Activated B cell treated with CpG ODN at 0.5 μM for 24 hours (primary cell): ENCODE measurements around the gene TNFRSF17. TPM values are rescaled to one million over a fixed set of nuclear protein-coding genes. Genes with fewer than 3 reads are reported as not detected.

ENCODE experiments used
- ATAC-seq: fragments of 200-7000 bp; cut with Tn5 transposase; one replicate; pipeline ENCODE4 v1.10.0; 2021; ENCODE audit warnings: low read depth, mild to moderate bottlenecking, moderate library complexity
- CTCF ChIA-PET: fragments of 350-600 bp; sonication (Branson Sonifier 250); formaldehyde crosslinking; loops from one replicate; lab custom pipeline; 2021; ENCODE audit warnings: antibody characterized with exemption; lab: Charles Lee
- POLR2A ChIA-PET: fragments of 350-600 bp; sonication (Branson Sonifier 250); formaldehyde crosslinking; loops from one replicate; lab custom pipeline; 2021; ENCODE audit warnings: antibody characterized with exemption; lab: Charles Lee
- DNase-seq: peaks from one replicate; pipeline ENCODE4 v3.0.0; 2022
- H3K27ac Mint-ChIP-seq: one replicate; pipeline ENCODE4 v1.8.0; 2020; ENCODE audit warnings: mixed read lengths
- H3K27me3 Mint-ChIP-seq: one replicate; pipeline ENCODE4 v1.8.0; 2021; ENCODE audit warnings: mixed read lengths
- H3K36me3 Mint-ChIP-seq: one replicate; pipeline ENCODE4 v1.8.0; 2021; ENCODE audit warnings: low read depth, mixed read lengths
- H3K4me1 Mint-ChIP-seq: one replicate; pipeline ENCODE4 v1.8.0; 2021; ENCODE audit warnings: mixed read lengths
- H3K4me3 Mint-ChIP-seq: one replicate; pipeline ENCODE4 v1.8.0; 2020; ENCODE audit warnings: mild to moderate bottlenecking, mixed read lengths
- H3K9me3 Mint-ChIP-seq: one replicate; pipeline ENCODE4 v1.8.0; 2020; ENCODE audit warnings: mixed read lengths
- CTCF ChIP-seq: fragments of 200-600 bp; IDR thresholded peaks from one replicate; pipeline ENCODE4 v1.8.0; 2022; ENCODE audit warnings: antibody characterized with exemption, mild to moderate bottlenecking
- intact Hi-C: fragments of 100-400 bp; cut with micrococcal nuclease; formaldehyde crosslinking; loops from one replicate; pipeline ENCODE4 v1.15.1; 2024
- total RNA-seq: library from RNA; stranded (reverse); gene quantifications from 2 replicates; pipeline ENCODE4 v1.2.3, GENCODE V29; 2022

TNFRSF17 gene
- total RNA-seq, 1 donor from 2014 or later = 8.0 TPM

- ChIA-PET CTCF (interaction anchor here (1.3 kb wide), 1 partner anchor 75 kb away, joined by 6 read pairs; no protein-coding TSS in a partner anchor), POLR2A (interaction anchor here (0.5 to 2.2 kb wide), 6 partner anchors 16 to 211 kb away, joined by 3 to 8 read pairs (median 3); partner anchors contain the start of gene SNX29)
- DNase-seq = no peak
- peaks cover 30% of the 10 kb centered on the region for H3K36me3 Mint-ChIP-seq
- TF ChIP-seq CTCF = no peak
- intact Hi-C loops = loop anchor here (1.0 kb wide), 1 partner anchor 13 kb away; no protein-coding TSS in a partner anchor
- peak overlapping the region; percentile 1 for H3K27ac Mint-ChIP-seq
- no peaks in the 10 kb centered on the region for H3K9me3 Mint-ChIP-seq
- H3K4me1 Mint-ChIP-seq = peaks cover 77% of the 10 kb centered on the region
- no peaks in the 10 kb centered on the region for H3K27me3 Mint-ChIP-seq
- H3K4me3 Mint-ChIP-seq = no peak overlapping the region
- no peak for ATAC-seq
Observed at GRCh38 chr16:11992586-11993524, 27.8 kb downstream of the TNFRSF17 start.

- H3K36me3 Mint-ChIP-seq = peaks cover 43% of the 10 kb centered on the region
- H3K4me3 Mint-ChIP-seq = peak overlapping the region; percentile 15
- POLR2A ChIA-PET = interaction anchor here (0.6 to 2.2 kb wide), 4 partner anchors 16 to 39 kb away, joined by 3 to 5 read pairs (median 3); partner anchors contain the start of gene SNX29
- intact Hi-C loops = loop anchor here (1.0 kb wide), 1 partner anchor 45 kb away; no protein-coding TSS in a partner anchor
- H3K27ac Mint-ChIP-seq = peak overlapping the region; percentile 50
- ATAC-seq (peak; percentile 61), DNase-seq (no peak)
- H3K27me3 Mint-ChIP-seq = no peaks in the 10 kb centered on the region
- peaks cover 79% of the 10 kb centered on the region for H3K4me1 Mint-ChIP-seq
- no peak for TF ChIP-seq CTCF
- CTCF ChIA-PET = interaction anchor here (1.0 to 1.6 kb wide), 4 partner anchors 36 to 74 kb away, joined by 3 to 6 read pairs (median 4); no protein-coding TSS in a partner anchor
- no peaks in the 10 kb centered on the region for H3K9me3 Mint-ChIP-seq
Observed at GRCh38 chr16:11994143-11995119, 29.4 kb downstream of the TNFRSF17 start.

- ATAC-seq (no peak), DNase-seq (no peak)
- intact Hi-C loops = loop anchor here (2.0 kb wide), 1 partner anchor 14 kb away; no protein-coding TSS in a partner anchor
- peaks cover 47% of the 10 kb centered on the region for H3K36me3 Mint-ChIP-seq
- no peaks in the 10 kb centered on the region for H3K9me3 Mint-ChIP-seq
- no peak overlapping the region for H3K4me3 Mint-ChIP-seq
- peaks cover 69% of the 10 kb centered on the region for H3K4me1 Mint-ChIP-seq
- H3K27me3 Mint-ChIP-seq = no peaks in the 10 kb centered on the region
- ChIA-PET POLR2A (interaction anchor here (0.8 to 1.5 kb wide), 2 partner anchors 23 to 49 kb away, joined by 3 to 4 read pairs; no protein-coding TSS in a partner anchor), CTCF (interaction anchor here (1.5 kb wide), 1 partner anchor 71 kb away, joined by 8 read pairs; no protein-coding TSS in a partner anchor)
- peak overlapping the region; percentile 43 for H3K27ac Mint-ChIP-seq
- no peak for TF ChIP-seq CTCF
Observed at GRCh38 chr16:11996433-11997330, 31.7 kb downstream of the TNFRSF17 start.

GRCh38 chr16:12000032-12000431, 35.0 kb downstream of the TNFRSF17 start:
- intact Hi-C loops = no loop called here
- no peak for TF ChIP-seq CTCF
- H3K9me3 Mint-ChIP-seq = no peaks in the 10 kb centered on the region
- H3K4me3 Mint-ChIP-seq = no peak overlapping the region
- ATAC-seq = no peak
- H3K36me3 Mint-ChIP-seq = peaks cover 69% of the 10 kb centered on the region
- no peaks in the 10 kb centered on the region for H3K27me3 Mint-ChIP-seq
- ChIA-PET POLR2A (interaction anchor here (0.9 to 1.3 kb wide), 2 partner anchors 23 to 24 kb away, joined by 3 to 8 read pairs; partner anchors contain the start of gene SNX29), CTCF (interaction anchor here (1.0 kb wide), 2 partner anchors 11 to 67 kb away, joined by 3 read pairs; no protein-coding TSS in a partner anchor)
- no peak overlapping the region for H3K27ac Mint-ChIP-seq
- peaks cover 42% of the 10 kb centered on the region for H3K4me1 Mint-ChIP-seq
- no peak for DNase-seq
